KMS-11 (cell line): ENCODE data around the gene LHFPL3.

ENCODE experiments used
- H2AFZ ChIP-seq: fragments of 200-600 bp; sonication (generic); 2 replicates; pipeline ENCODE4 v1.6.1; 2016; ENCODE audit warnings: antibody characterized with exemption, mixed run types, low read depth
- H3K27ac ChIP-seq: fragments of 200-600 bp; sonication (generic); 2 replicates; pipeline ENCODE4 v1.6.1; 2016; ENCODE audit warnings: mild to moderate bottlenecking, mixed run types
- H3K27me3 ChIP-seq: fragments of 200-600 bp; sonication (generic); 2 replicates; pipeline ENCODE4 v1.6.1; 2017; ENCODE audit warnings: mild to moderate bottlenecking, low read depth, mixed run types, moderate library complexity; ENCODE audit not compliant: insufficient read depth
- H3K36me3 ChIP-seq: fragments of 200-600 bp; sonication (generic); 2 replicates; pipeline ENCODE4 v1.6.1; 2017; ENCODE audit warnings: mild to moderate bottlenecking, mixed run types; ENCODE audit not compliant: insufficient read depth
- H3K4me1 ChIP-seq: fragments of 200-600 bp; sonication (generic); 2 replicates; pipeline ENCODE4 v1.6.1; 2016; ENCODE audit warnings: mild to moderate bottlenecking, low read depth, mixed run types; ENCODE audit not compliant: poor library complexity, severe bottlenecking
- H3K4me2 ChIP-seq: fragments of 200-600 bp; sonication (generic); 2 replicates; pipeline ENCODE4 v1.7.0; 2016; ENCODE audit warnings: mild to moderate bottlenecking, mixed run types
- H3K4me3 ChIP-seq: fragments of 200-600 bp; sonication (generic); IDR thresholded peaks from 2 replicates; pipeline ENCODE4 v1.6.1; 2017; ENCODE audit warnings: low read depth, low read length, mixed read lengths; ENCODE audit not compliant: insufficient read depth
- H3K79me2 ChIP-seq: fragments of 200-600 bp; sonication (generic); 2 replicates; pipeline ENCODE4 v1.6.1; 2016; ENCODE audit warnings: low read depth, mixed run types; ENCODE audit not compliant: insufficient read depth
- H3K9ac ChIP-seq: fragments of 200-600 bp; sonication (generic); 2 replicates; pipeline ENCODE4 v1.6.1; 2016; ENCODE audit warnings: mild to moderate bottlenecking, mixed run types
- H4K20me1 ChIP-seq: fragments of 200-600 bp; sonication (generic); 2 replicates; pipeline ENCODE4 v1.6.1; 2016; ENCODE audit warnings: mild to moderate bottlenecking, mixed run types; ENCODE audit not compliant: insufficient read depth
- CTCF ChIP-seq: fragments of 200-600 bp; sonication (generic); conservative IDR thresholded peaks from 2 replicates; pipeline ENCODE4 v1.6.1; 2017; ENCODE audit warnings: low read depth, mild to moderate bottlenecking, antibody characterized with exemption, low read length, moderate library complexity, mixed read lengths

The LHFPL3 gene

GRCh38 chr7:104946338-104946737, 617.9 kb downstream of the LHFPL3 start:
- TF ChIP-seq CTCF: no peak
- Histone ChIP-seq H3K79me2 (peaks cover 18% of the 10 kb centered on the region), H3K4me3 (no peak overlapping the region), H3K9ac (no peak overlapping the region), H3K36me3 (no peaks in the 10 kb centered on the region), H3K4me2 (no peak overlapping the region), H3K4me1 (peaks cover 81% of the 10 kb centered on the region), H4K20me1 (no peaks in the 10 kb centered on the region), H3K27ac (no peak overlapping the region; the same call in 1 of the 2 replicates), H3K27me3 (no peaks in the 10 kb centered on the region), H2AFZ (no peak overlapping the region)

- H3K9ac ChIP-seq: no peak overlapping the region
- TF ChIP-seq CTCF: no peak
- no peaks in the 10 kb centered on the region for H4K20me1 ChIP-seq
- no peaks in the 10 kb centered on the region for H3K36me3 ChIP-seq
- peaks cover 84% of the 10 kb centered on the region for H3K4me1 ChIP-seq
- no peak overlapping the region for H3K4me2 ChIP-seq
- H3K27ac ChIP-seq: no peak overlapping the region
- H2AFZ ChIP-seq: no peak overlapping the region
- no peak overlapping the region for H3K4me3 ChIP-seq
- H3K27me3 ChIP-seq: no peaks in the 10 kb centered on the region
- peaks cover 19% of the 10 kb centered on the region for H3K79me2 ChIP-seq
Observed at GRCh38 chr7:104950006-104950405, 621.6 kb downstream of the LHFPL3 start.

- H3K79me2 ChIP-seq: peaks cover 16% of the 10 kb centered on the region; the same call in 1 of the 2 replicates
- H3K9ac ChIP-seq: no peak overlapping the region
- H3K27me3 ChIP-seq: no peaks in the 10 kb centered on the region
- H3K36me3 ChIP-seq: no peaks in the 10 kb centered on the region
- no peak overlapping the region for H3K27ac ChIP-seq
- TF ChIP-seq CTCF: no peak
- no peak overlapping the region for H3K4me3 ChIP-seq
- H2AFZ ChIP-seq: no peak overlapping the region
- H4K20me1 ChIP-seq: no peaks in the 10 kb centered on the region
- no peak overlapping the region for H3K4me2 ChIP-seq
- peaks cover 85% of the 10 kb centered on the region for H3K4me1 ChIP-seq
Observed at GRCh38 chr7:104950754-104951153, 622.4 kb downstream of the LHFPL3 start.

GRCh38 chr7:104951546-104951945, 623.1 kb downstream of the LHFPL3 start:
- no peak for TF ChIP-seq CTCF
- Histone ChIP-seq H3K4me2 (no peak overlapping the region), H4K20me1 (no peaks in the 10 kb centered on the region), H3K4me3 (no peak overlapping the region), H3K27ac (no peak overlapping the region), H3K4me1 (peaks cover 86% of the 10 kb centered on the region), H3K36me3 (no peaks in the 10 kb centered on the region), H3K27me3 (no peaks in the 10 kb centered on the region), H3K79me2 (peaks cover 13% of the 10 kb centered on the region; the same call in 1 of the 2 replicates), H2AFZ (no peak overlapping the region), H3K9ac (no peak overlapping the region)
